SK-N-SH (cell line): Measurements from ENCODE around the gene TFAP2B. TPM values are rescaled to one million over a fixed set of nuclear protein-coding genes. Genes with fewer than 3 reads are reported as not detected.

Experiments
- CTCF ChIA-PET: fragments of 300-600, 350-600 bp; formaldehyde crosslinking; extraction: SDS; loops from one replicate; lab custom pipeline; 2021; lab: Yijun Ruan, JAX
- POLR2A ChIA-PET: fragments of 350-600 bp; sonication (Branson Sonifier 250); formaldehyde crosslinking; extraction: SDS; loops from one replicate; lab custom pipeline; 2020; ENCODE audit warnings: antibody characterized with exemption, inconsistent platforms; lab: Yijun Ruan, JAX
- DNase-seq: peaks from one replicate; pipeline ENCODE4 v3.0.0; 2012
- H2AFZ ChIP-seq: fragments of 200-600 bp; sonication (generic); 2 replicates; pipeline ENCODE4 v1.8.1; 2016; ENCODE audit warnings: antibody characterized with exemption, mild to moderate bottlenecking, low read depth
- H3F3A ChIP-seq: fragments of 200-600 bp; sonication (generic); replicated peaks from 2 replicates; pipeline ENCODE3; 2016; ENCODE audit warnings: antibody characterized with exemption, mild to moderate bottlenecking; ENCODE audit not compliant: insufficient read depth
- H3K27ac ChIP-seq, 2 experiments: fragments of 200-500 bp in 1 of 2; fragments of 200-600 bp in 1 of 2; sonication (Bioruptor generic) in 1 of 2; sonication (generic), shearing (Covaris generic) in 1 of 2; 2 replicates each; pipeline versions ENCODE4 v1.5.1 to v1.6.1; 2014 to 2016; ENCODE audit warnings: low read depth in 2 of 2, inconsistent platforms in 1 of 2, low read length in 1 of 2, mild to moderate bottlenecking in 1 of 2, mixed read lengths in 1 of 2
- H3K27me3 ChIP-seq: fragments of 200-600 bp; sonication (generic), shearing (Covaris generic); 2 replicates; pipeline ENCODE4 v1.6.1; 2016; ENCODE audit warnings: mixed run types; ENCODE audit not compliant: insufficient read depth
- H3K36me3 ChIP-seq, 2 experiments: fragments of 200-500 bp in 1 of 2; fragments of 200-600 bp in 1 of 2; sonication (Bioruptor generic) in 1 of 2; sonication (generic) in 1 of 2; replicated peaks in 1 of 2; 2 replicates each; pipeline versions ENCODE3 to v1.5.1; 2014 to 2016; ENCODE audit warnings: low read length in 1 of 2, mild to moderate bottlenecking in 1 of 2; ENCODE audit not compliant: insufficient read depth in 2 of 2, control insufficient read depth in 1 of 2
- H3K4me1 ChIP-seq, 2 experiments: fragments of 200-500 bp in 1 of 2; fragments of 200-600 bp in 1 of 2; sonication (Bioruptor generic) in 1 of 2; sonication (generic), shearing (Covaris generic) in 1 of 2; 2 replicates each; pipeline versions ENCODE4 v1.5.1 to v1.6.1; 2014 to 2016; ENCODE audit warnings: low read depth in 1 of 2, low read length in 1 of 2, mixed run types in 1 of 2; ENCODE audit not compliant: insufficient read depth in 2 of 2, control insufficient read depth in 1 of 2
- H3K4me2 ChIP-seq: fragments of 200-600 bp; sonication (generic), shearing (Covaris generic); 2 replicates; pipeline ENCODE4 v1.6.1; 2017; ENCODE audit warnings: mixed run types
- H3K4me3 ChIP-seq, 2 experiments: fragments of 200-500 bp in 1 of 2; fragments of 200-600 bp in 1 of 2; sonication (Bioruptor generic) in 1 of 2; sonication (generic), shearing (Covaris generic) in 1 of 2; 2 replicates each; pipeline versions ENCODE4 v1.5.1 to v1.8.1; 2014 to 2016; ENCODE audit warnings: low read depth in 2 of 2, inconsistent platforms in 1 of 2, low read length in 1 of 2, mild to moderate bottlenecking in 1 of 2, mixed read lengths in 1 of 2, moderate library complexity in 1 of 2
- H3K79me2 ChIP-seq: fragments of 200-600 bp; sonication (generic); 2 replicates; pipeline ENCODE4 v1.8.1; 2017; ENCODE audit warnings: mild to moderate bottlenecking; ENCODE audit not compliant: insufficient read depth
- H3K9ac ChIP-seq: fragments of 200-600 bp; sonication (generic); 2 replicates; pipeline ENCODE4 v1.6.1; 2017; ENCODE audit warnings: mixed run types
- H3K9me2 ChIP-seq: fragments of 200-600 bp; sonication (generic); 2 replicates; pipeline ENCODE4 v1.6.1; 2017; ENCODE audit warnings: mixed run types
- H3K9me3 ChIP-seq: fragments of 200-600 bp; sonication (generic); 2 replicates; pipeline ENCODE4 v1.6.1; 2017; ENCODE audit warnings: mixed run types, mild to moderate bottlenecking, moderate library complexity
- H4K20me1 ChIP-seq: fragments of 200-600 bp; sonication (generic); 2 replicates; pipeline ENCODE4 v1.6.1; 2017; ENCODE audit warnings: mild to moderate bottlenecking, mixed run types; ENCODE audit not compliant: insufficient read depth
- FOXM1 ChIP-seq: IDR thresholded peaks from 2 replicates; pipeline ENCODE4 v1.4.0; 2012; ENCODE audit warnings: low read depth, mild to moderate bottlenecking
- GATA2 ChIP-seq: sonication (generic); formaldehyde crosslinking; IDR thresholded peaks from 2 replicates; pipeline ENCODE4 v1.5.0; 2020; ENCODE audit warnings: mild to moderate bottlenecking, missing genetic modification reagents
- MAX ChIP-seq: IDR thresholded peaks from 2 replicates; pipeline ENCODE4 v1.4.0; 2012; ENCODE audit warnings: low read depth
- MXI1 ChIP-seq: IDR thresholded peaks from 2 replicates; pipeline ENCODE4 v1.6.1; 2012; ENCODE audit warnings: mild to moderate bottlenecking, low read depth, low read length, improper control_type of control experiment
- NRF1 ChIP-seq: IDR thresholded peaks from 2 replicates; pipeline ENCODE4 v1.6.1; 2012; ENCODE audit warnings: low read depth, mild to moderate bottlenecking, low read length
- RCOR1 ChIP-seq: fragments of 150-350 bp; IDR thresholded peaks from 2 replicates; pipeline ENCODE4 v1.6.1; 2017; ENCODE audit warnings: antibody characterized with exemption, low read length
- WGBS: methylation state at CpG from one replicate; pipeline ENCODE4 v1.1.6; 2017; ENCODE audit warnings: low lambda C conversion rate; 5-methylcytosine and 5-hydroxymethylcytosine counted together
- polyA plus RNA-seq, 3 experiments: library from polyadenylated mRNA; depleted of rRNA; stranded (reverse); fragments of >200 nt; gene quantifications; 2 replicates each; pipeline ENCODE4 v1.2.3, GENCODE V29; 2012

Gene TFAP2B
- polyA plus RNA-seq, 1 of the 3 experiments (the other 2 are of a cell fraction): 1.1 TPM

- no peak for DNase-seq
- Histone ChIP-seq H3K4me1 (peaks cover 0 to 27% of the 10 kb centered on the region in 2 experiments; a peak in 2 of 4 replicates), H3K9me2 (no peaks in the 10 kb centered on the region), H3K27ac (peak overlapping the region in 1 of 2 experiments; percentile 99; a peak in 2 of 4 replicates), H3K4me2 (no peak overlapping the region), H3K4me3 (peak overlapping the region in 1 of 2 experiments; percentile 47; a peak in 2 of 4 replicates), H3K9me3 (no peaks in the 10 kb centered on the region), H2AFZ (no peak overlapping the region), H3K36me3 (peaks cover 0 to 32% of the 10 kb centered on the region in 2 experiments), H3K27me3 (peaks cover 63% of the 10 kb centered on the region), H3K79me2 (no peaks in the 10 kb centered on the region), H3K9ac (no peak overlapping the region), H3F3A (no peaks in the 10 kb centered on the region), H4K20me1 (no peaks in the 10 kb centered on the region)
- CTCF ChIA-PET: interaction anchor here (0.9 to 1.0 kb wide), 2 partner anchors 1134 kb away, joined by 3 to 4 read pairs; no protein-coding TSS in a partner anchor
- 6% methylated on average over 16 of the region's 16 CpGs for WGBS
- POLR2A ChIA-PET: interaction anchor here (0.9 to 1.0 kb wide), 5 partner anchors 15 to 1196 kb away, joined by 3 to 5 read pairs (median 3); no protein-coding TSS in a partner anchor
- TF ChIP-seq MXI1: no peak; the same call in 1 of the 2 replicates
- TF ChIP-seq GATA2: 0 out of 2 replicates have a peak, but pooled peaks have one; percentile 35
Observed at GRCh38 chr6:50825375-50826036, 6.8 kb downstream of the TFAP2B start.

GRCh38 chr6:50826037-50826761 is 7.5 kb downstream of the TFAP2B start:
- H3F3A ChIP-seq: no peaks in the 10 kb centered on the region
- no peaks in the 10 kb centered on the region for H3K9me2 ChIP-seq
- no peak overlapping the region for H3K4me2 ChIP-seq
- H3K4me3 ChIP-seq: peak overlapping the region in 1 of 2 experiments; percentile 47; a peak in 2 of 4 replicates
- peaks cover 0 to 35% of the 10 kb centered on the region in 2 experiments for H3K36me3 ChIP-seq
- peaks cover 56% of the 10 kb centered on the region for H3K27me3 ChIP-seq
- no peak overlapping the region for H3K9ac ChIP-seq
- no peak for DNase-seq
- H3K79me2 ChIP-seq: no peaks in the 10 kb centered on the region
- H3K27ac ChIP-seq: peak overlapping the region in 1 of 2 experiments; percentile 99; a peak in 2 of 4 replicates
- no peaks in the 10 kb centered on the region for H4K20me1 ChIP-seq
- peak; percentile 0; the same call in 1 of the 2 replicates for TF ChIP-seq MXI1
- no peak for TF ChIP-seq RCOR1
- TF ChIP-seq, all 33 proteins: peak for 1
- 24% methylated on average over 17 of the region's 19 CpGs for WGBS
- POLR2A ChIA-PET: interaction anchor here (0.9 to 1.0 kb wide), 5 partner anchors 14 to 1196 kb away, joined by 3 to 5 read pairs (median 3); no protein-coding TSS in a partner anchor
- no peaks in the 10 kb centered on the region for H3K9me3 ChIP-seq
- H3K4me1 ChIP-seq: peaks cover 0 to 29% of the 10 kb centered on the region in 2 experiments; a peak in 2 of 4 replicates
- CTCF ChIA-PET: interaction anchor here (0.9 kb wide), 1 partner anchor 1134 kb away, joined by 3 read pairs; no protein-coding TSS in a partner anchor
- no peak overlapping the region for H2AFZ ChIP-seq

- peaks cover 50% of the 10 kb centered on the region for H3K27me3 ChIP-seq
- H3K36me3 ChIP-seq: peaks cover 0 to 37% of the 10 kb centered on the region in 2 experiments
- ChIA-PET POLR2A (interaction anchor here (1.0 to 8.5 kb wide), 2 partner anchors 5 to 13 kb away, joined by 3 to 57 read pairs; partner anchors contain the start of gene TFAP2B), CTCF (interaction anchor here (0.9 kb wide), 1 partner anchor 1133 kb away, joined by 3 read pairs; no protein-coding TSS in a partner anchor)
- DNase-seq: no peak
- H3F3A ChIP-seq: no peaks in the 10 kb centered on the region
- 9% methylated on average over 15 of the region's 15 CpGs for WGBS
- no peak overlapping the region for H2AFZ ChIP-seq
- H3K4me1 ChIP-seq: peaks cover 0 to 33% of the 10 kb centered on the region in 2 experiments; a peak in 2 of 4 replicates
- H3K9me2 ChIP-seq: no peaks in the 10 kb centered on the region
- no peak overlapping the region for H3K9ac ChIP-seq
- TF ChIP-seq NRF1 (no peak), MXI1 (peak; percentile 50), MAX (no peak), FOXM1 (no peak)
- no peaks in the 10 kb centered on the region for H3K79me2 ChIP-seq
- H3K9me3 ChIP-seq: no peaks in the 10 kb centered on the region
- H4K20me1 ChIP-seq: no peaks in the 10 kb centered on the region
- no peak overlapping the region for H3K4me2 ChIP-seq
- H3K4me3 ChIP-seq: peak overlapping the region in 1 of 2 experiments; percentile 47; a peak in 2 of 4 replicates
- H3K27ac ChIP-seq: peak overlapping the region in 1 of 2 experiments; percentile 99; a peak in 2 of 4 replicates
Observed at GRCh38 chr6:50826803-50827202, 8.1 kb downstream of the TFAP2B start.
